Stimulated activated naive CD8-positive, alpha-beta T cell treated with anti-CD3 and anti-CD28 coated beads, Interleukin-15, Interleukin-2, amounts not matched to agents 100 U/mL and 50 U/mL, for 24 hours (primary cell): Measurements from ENCODE around the gene TRIM56.
A peak's percentile ranks its signal among the peaks of the same experiment; 100 is the strongest.
"Not testable (repeated sequence)": the region's sequence is repeated elsewhere in the genome, so short reads cannot be mapped to it uniquely, and the experiment has no call there.

ENCODE experiments used
- ATAC-seq: fragments of 150-1000 bp; cut with Tn5 transposase; one replicate; pipeline ENCODE4 v1.10.0; 2021
- DNase-seq: peaks from one replicate; pipeline ENCODE4 v3.0.0; 2021

Gene TRIM56

GRCh38 chr7:101113836-101114235 is 28.6 kb downstream of the TRIM56 start:
- DNase-seq (no peak), ATAC-seq (no peak)

DNA sequence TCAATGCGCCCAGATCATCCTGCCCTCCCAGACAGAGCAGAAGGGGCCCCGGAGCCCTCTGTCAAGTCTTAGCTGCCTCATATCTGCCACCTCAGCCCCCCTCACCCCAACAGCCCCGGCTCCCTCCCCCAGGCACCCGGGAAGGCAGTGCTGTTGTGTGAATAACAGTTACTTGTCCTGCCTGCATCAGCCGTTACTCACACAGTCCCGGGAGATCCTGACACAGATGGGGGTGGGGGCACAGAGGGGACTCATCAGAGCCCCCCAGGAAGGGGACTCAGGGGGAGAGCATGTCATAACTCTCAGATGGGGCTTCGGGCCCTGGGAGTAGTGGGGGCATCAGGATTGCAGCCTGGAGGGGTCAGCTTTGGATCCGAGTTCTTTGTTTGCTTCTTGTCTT is 29.2 kb downstream of the TRIM56 start:
- DNase-seq, result no peak
- no peak for ATAC-seq

DNA sequence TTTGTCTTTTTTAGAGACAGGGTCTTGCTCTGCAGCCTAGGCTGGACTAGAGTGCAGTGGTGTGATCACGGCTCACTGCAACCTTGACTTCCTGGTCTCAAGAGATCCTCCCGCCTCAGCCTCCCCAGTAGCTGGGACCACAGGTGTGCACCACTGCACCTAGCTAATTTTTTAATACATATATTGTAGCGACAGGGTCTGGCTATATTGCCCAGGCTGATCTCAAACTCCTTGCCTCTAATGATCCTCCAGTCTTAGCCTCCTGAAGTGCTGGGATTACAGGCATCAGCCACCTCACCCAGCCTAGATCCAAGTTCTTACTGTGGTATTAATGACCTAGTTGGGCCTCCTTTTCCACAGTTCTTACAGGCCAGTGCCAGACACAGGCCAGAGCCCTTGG is 29.9 kb downstream of the TRIM56 start:
- DNase-seq (no peak), ATAC-seq (no peak)

DNA sequence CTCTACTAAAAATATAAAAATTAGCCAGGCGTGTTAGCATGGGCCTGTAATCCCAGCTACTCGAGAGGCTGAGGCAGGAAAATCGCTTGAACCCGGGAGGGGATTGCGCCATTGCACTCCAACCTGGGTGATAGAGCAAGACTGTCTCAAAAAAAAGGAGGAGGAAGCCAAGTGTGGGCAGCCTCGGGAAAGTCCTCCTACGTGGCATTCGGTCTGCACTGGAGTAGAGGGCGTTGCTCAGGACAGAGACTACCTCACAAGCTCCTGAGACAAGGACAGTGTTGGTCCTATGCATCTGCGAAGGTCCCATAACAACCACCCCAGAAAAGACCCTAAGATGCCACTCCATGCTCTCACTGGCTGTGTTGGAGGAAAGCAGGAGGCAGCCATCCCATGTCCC is 31.6 kb downstream of the TRIM56 start:
- ATAC-seq, result no peak
- DNase-seq, result no peak

DNA sequence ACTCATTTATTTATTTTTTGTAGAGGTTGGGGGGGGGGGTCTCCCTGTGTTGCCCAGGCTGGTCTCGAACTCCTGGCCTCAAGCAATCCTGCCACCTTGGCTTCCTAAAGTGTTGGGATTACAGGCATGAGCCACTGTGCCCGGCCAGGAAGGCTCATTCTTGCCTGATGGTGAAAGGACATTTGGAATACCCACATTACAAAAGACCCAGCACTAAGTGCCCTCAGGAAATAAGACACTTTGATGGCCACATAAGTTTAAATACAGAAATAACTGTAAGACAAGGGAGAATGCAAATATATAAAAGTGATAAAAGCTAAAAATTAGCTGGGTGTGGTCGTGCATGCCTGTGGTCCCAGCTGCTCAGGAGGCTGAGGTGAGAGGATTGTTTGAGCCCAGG is 33.6 kb downstream of the TRIM56 start:
- ATAC-seq, result no peak
- DNase-seq, result no peak

GRCh38 chr7:101119876-101120275 is 34.6 kb downstream of the TRIM56 start:
- ATAC-seq, result no peak
- no peak for DNase-seq

DNA sequence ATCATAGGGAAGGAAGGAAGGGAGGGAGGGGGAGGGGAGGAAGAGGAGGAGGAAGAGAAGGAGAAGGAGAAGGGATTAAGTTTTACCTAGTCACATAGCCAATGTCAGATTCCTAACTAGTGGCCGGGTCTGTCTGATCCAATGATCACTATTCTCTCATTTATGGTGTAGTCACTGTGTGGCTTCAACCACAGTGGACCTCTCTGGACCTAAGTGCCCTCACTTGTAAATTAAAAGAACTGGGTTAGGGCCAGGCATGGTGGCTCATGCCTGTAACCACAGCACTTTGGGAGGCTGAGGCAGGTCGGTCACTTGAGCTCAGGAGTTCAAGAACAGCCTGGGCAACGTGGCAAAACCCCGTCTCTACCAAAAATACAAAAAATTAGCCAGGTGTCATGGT is 35.0 kb downstream of the TRIM56 start:
- no peak for DNase-seq
- ATAC-seq, result no peak

DNA sequence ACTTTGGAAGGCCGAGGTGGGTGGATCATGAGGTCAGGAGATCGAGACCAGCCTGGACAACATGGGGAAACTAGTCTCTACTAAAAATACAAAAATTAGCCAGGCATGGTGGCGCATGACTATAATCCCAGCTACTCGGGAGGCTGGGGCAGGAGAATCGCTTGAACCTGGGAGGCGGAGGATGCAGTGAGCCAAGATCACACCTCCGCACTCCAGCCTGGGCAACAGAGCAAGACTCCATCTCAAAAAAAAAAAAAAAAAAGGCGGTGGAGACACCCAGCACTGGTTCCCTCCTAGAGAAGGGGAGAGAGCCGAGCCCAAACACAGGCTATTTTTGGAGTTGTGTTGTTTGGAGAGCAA is 36.3 kb downstream of the TRIM56 start:
- ATAC-seq, DNase-seq: not testable (repeated sequence)

DNA sequence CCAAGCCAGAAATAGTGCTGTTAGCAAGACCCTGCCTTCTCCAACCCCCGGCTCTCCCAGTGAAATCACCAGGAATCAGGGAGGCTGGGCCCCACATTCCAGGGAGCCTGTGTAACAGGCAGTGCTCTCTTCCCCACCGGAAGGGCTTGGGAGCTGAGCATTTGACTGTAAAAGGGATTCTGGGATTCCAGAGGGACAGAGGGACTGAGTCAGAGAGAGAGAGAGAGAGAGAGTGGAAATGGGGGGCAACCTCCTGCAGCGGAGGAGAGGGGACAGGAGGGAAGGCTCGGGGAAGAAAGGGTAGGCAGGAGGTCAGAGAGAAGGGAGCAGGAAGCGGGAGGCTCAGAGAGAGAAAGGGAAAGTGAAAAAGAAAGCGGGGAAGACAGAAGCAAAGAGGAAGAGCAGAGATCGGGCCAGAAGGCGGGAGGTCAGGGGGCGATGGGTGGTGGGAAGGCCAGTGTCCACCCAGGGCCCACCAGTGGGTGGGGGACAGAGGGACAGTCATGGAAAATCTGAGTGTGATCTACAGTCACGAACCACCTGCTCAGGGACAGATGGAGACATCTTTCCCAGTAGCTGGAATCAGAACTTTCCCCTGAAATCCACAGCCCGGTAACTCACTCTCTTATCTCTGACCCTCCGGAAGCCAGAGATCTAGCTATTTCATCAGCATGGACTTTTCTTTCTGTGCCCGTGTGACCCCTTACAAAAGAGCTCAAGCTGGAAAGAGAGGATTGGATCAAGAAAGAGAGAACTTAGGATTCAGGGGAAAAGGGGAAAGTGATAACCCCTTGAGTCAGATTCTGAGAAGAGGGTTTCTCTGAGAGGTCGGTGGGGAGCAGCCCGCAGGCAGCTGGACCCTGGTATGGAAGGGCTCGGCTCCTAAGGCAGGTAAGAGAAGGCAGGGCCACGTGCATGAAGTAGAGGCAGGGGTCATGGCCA is 37.0 kb downstream of the TRIM56 start:
- DNase-seq, result no peak
- no peak for ATAC-seq

DNA sequence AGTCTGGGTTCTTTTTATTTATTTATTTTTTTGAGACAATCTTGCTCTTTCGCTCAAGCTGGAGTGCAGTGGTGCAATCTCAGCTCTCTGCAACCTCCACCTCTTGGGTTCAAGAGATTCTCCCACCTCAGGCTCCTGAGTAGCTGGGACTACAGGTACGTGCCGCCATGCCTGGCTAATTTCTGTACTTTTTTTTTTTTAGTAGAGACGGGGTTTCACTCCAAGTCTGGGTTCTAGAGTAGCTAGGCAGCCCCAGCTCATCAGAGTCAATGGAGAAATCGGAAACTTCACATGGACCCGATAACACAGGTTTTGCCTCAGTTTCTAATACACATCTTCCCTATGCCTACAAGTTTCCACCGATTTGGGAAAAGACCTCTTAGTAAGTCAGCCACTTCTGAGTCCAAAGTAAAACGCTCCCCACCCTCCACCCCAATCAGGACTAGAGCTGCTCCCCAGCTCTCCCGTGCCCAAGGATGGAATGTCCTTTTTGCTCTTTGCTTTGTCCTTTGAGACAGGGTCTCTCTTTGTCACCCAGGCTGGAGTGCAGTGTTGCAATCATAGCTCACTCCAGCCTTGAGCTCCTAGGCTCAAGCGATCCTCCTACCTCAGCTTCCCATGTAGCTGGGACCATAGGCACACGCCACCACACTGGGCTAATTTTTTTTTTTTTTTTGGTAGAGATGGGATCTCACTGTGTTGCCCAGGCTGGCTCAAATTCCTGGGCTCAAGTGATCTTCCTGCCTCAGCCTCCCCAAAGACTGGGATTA is 37.8 kb downstream of the TRIM56 start:
- DNase-seq, result no peak
- ATAC-seq, result no peak

- ATAC-seq (no peak), DNase-seq (no peak)
Measured at GRCh38 chr7:101123703-101124068, 38.4 kb downstream of the TRIM56 start.

DNA sequence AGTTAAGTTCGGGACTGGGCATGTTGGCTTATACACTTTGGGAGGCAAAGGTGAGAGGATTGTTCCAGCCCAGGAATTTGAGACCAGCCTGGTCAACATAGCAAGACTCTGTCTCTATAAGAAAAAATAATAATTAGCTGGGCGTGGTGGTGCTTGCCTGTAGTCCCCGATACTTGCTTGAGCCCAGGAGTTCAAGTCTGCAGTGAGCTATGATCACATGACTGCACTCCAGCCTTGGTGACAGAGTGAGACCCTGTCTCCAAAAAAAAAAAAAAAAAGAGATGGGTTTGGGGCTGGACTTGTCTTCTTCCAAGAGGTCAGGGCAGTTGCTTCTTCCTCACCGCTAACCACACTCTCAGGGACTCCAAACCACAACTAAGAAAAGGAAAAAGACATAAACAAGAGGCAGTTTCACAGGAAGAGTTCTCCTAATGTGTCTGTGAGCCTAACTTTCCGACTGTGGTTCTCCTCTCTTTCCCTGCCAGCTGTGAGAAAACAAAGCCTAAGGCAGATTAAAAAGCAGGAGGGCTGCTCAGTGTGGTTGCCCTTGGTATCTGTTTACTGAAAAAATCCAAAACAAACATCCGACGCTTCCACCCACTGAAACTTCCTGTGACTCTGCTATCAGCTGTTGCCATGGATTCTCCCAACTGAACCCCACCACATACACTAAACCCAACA is 39.2 kb downstream of the TRIM56 start:
- ATAC-seq (peak; percentile 33), DNase-seq (no peak)

- no peak for DNase-seq
- ATAC-seq, result no peak
Measured at GRCh38 chr7:101125989-101126650, 40.8 kb downstream of the TRIM56 start.

GRCh38 chr7:101126651-101127459 is 41.6 kb downstream of the TRIM56 start, which contains the start of gene SERPINE1:
Gene SERPINE1, plus strand, starts transcription at chr7:101127104. Its CDS starts 1,290 bp downstream, at chr7:101128394.
- ATAC-seq (peak; percentile 74), DNase-seq (peak; percentile 58)

- ATAC-seq, result no peak
- DNase-seq, result no peak
Measured at GRCh38 chr7:101127460-101128039, 42.3 kb downstream of the TRIM56 start.

DNA sequence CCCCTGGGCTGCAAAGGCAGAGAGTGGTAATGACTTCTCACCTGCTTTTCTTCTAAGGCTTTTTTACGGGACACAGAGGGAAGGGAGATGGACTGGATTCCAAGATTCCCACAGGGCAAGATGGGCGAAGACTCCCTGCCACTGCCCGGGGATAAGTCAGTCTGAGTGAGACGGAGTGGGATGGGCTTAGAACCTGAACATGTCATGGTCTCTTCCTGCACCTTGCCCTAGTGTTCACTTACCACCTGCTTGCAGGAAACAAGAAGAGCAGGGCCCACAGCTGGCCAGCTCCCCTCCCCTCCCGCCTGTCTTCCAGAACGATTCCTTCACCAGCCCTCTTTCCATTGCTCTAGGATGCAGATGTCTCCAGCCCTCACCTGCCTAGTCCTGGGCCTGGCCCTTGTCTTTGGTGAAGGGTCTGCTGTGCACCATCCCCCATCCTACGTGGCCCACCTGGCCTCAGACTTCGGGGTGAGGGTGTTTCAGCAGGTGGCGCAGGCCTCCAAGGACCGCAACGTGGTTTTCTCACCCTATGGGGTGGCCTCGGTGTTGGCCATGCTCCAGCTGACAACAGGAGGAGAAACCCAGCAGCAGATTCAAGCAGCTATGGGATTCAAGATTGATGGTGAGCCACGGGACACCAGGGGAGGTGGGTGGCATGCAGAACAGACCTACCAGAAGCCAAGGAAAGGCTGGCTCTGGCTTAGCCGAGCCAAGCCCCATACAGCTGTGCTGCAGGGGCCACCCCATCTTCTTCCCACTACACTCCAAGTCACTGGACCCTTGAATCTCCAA is 43.0 kb downstream of the TRIM56 start:
- ATAC-seq (no peak), DNase-seq (no peak)

DNA sequence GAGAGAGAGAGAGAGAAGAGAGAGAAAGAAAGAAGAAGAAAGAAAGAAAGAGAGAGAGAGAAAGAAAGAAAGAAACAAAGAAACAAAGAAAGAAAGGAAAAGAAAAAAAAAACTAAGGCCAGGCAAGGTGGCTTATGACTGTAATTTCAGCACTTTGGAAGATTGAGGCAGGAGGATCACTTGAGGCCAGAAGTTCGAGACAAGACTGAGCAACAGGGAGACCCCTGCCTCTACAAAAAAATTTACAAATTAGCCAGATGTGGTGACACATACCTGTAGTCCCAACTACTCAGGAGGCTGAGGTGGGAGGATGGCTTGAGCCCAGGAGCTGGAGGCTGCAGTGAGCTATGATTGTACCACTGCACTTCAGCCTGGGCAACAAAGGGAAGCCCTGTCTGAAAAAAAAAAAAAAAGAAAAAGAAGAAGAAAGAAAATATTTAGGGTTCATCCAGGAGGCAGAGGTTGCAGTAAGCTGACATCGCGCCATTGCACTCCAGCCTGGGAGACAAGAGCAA is 44.4 kb downstream of the TRIM56 start:
- DNase-seq (no peak), ATAC-seq (no peak)

DNA sequence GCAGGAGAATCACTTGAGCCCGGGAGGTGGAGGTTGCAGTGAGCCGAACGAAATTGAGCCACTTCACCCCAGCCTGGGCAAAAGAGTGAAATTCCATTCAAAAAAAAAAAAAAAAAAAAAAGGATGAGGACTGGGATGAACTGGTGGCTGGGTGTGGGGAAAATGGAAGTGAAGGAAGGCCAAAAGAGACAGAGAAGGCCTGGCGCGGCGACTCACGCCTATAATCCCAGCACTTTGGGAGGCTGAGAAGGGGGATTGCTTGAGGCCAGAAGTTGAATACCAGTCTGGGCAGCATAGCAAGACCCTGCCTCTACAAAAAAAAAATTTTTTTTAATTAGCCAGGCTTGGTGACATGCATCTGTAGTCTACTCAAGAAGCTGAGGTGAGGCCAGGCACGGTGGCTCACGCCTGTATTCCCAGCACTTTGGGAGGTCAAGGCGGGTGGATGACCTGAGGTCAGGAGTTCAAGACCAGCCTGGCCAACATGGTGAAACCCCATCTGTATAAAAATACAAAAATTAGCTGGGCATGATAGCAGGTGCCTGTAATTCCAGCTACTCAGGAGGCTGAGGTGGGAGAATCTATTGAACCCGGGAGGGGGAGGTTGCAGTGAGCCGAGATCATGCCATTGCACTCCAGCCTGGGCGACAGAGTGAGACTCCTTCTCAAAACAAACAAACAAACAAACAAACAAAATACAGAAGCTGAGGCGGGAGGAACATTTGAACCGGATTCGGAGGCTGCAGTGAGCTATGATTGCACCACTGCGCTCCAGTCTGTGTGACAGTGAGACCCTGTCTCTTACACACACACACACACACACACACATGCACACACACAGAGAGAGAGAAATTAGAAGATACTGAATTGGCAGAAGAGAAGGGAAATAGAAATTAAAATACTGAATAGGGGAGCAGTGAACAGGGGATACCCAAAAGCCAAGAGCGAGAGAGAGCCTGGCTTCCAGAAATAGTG is 47.6 kb downstream of the TRIM56 start:
- ATAC-seq, result not testable (repeated sequence)

More for the DNA sequence above, 47.6 kb downstream of the TRIM56 start:
- DNase-seq, result not testable (repeated sequence)
